Esophagus muscularis mucosa (tissue), 3 donors: Measurements from ENCODE around the gene OR1S2.

Experiments
- POLR2A ChIP-seq: fragments of 450-650 bp; IDR thresholded peaks from one replicate; pipeline ENCODE4 v1.6.1; 2017; ENCODE audit warnings: antibody characterized with exemption, moderate library complexity, mild to moderate bottlenecking, low read depth
- POLR2AphosphoS5 ChIP-seq, 2 donors: sonication (generic); formaldehyde crosslinking; IDR thresholded peaks; one replicate each; pipeline ENCODE4 v1.6.1; 2017; ENCODE audit warnings: antibody characterized with exemption in 2 of 2
- TF ChIP-seq, protein P1 (sequence below), 3 experiments: fragments of 200-600 bp in 2 of 3; fragments of 450-650 bp in 1 of 3; sonication (generic) in 2 of 3; IDR thresholded peaks; one replicate each; pipeline ENCODE4 v1.5.1; 2017 to 2019; ENCODE audit warnings: antibody characterized with exemption in 3 of 3, mild to moderate bottlenecking in 2 of 3, moderate library complexity in 1 of 3

DNA sequence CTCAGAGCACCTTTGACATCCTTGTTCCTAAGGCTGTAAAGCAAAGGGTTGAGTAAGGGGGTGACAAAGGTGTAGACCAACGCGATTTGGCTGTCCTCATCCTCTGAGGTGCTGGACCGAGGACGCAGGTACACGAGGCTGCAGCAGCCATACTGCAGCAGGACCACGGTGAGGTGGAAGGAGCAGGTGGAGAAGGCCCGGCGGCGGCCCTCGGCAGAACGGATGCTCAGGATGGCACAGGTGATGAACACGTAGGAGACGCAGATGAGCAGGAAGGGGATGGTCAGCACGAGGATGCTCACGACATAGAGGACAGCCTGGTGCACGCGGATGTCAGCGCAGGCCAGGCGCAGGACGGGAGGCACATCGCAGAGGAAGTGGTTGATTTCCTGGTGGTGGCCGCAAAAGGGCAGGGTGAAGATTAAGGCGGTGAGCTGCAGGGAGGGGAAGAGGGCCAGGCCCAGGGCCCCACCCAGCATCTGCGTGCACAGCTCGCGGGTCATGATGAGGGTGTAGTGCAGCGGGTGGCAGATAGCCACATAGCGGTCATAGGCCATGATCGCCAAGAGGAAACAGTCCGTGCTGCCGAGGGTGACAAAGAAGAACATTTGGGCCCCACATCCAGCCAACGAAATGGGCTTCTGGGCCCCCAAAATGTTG is 24.1 kb upstream of the OR1S2 start:
- TF ChIP-seq POLR2A (no peak), POLR2AphosphoS5 (IDR thresholded peaks at IDR 0.05) (no peak)
- TF ChIP-seq, protein P1, sequence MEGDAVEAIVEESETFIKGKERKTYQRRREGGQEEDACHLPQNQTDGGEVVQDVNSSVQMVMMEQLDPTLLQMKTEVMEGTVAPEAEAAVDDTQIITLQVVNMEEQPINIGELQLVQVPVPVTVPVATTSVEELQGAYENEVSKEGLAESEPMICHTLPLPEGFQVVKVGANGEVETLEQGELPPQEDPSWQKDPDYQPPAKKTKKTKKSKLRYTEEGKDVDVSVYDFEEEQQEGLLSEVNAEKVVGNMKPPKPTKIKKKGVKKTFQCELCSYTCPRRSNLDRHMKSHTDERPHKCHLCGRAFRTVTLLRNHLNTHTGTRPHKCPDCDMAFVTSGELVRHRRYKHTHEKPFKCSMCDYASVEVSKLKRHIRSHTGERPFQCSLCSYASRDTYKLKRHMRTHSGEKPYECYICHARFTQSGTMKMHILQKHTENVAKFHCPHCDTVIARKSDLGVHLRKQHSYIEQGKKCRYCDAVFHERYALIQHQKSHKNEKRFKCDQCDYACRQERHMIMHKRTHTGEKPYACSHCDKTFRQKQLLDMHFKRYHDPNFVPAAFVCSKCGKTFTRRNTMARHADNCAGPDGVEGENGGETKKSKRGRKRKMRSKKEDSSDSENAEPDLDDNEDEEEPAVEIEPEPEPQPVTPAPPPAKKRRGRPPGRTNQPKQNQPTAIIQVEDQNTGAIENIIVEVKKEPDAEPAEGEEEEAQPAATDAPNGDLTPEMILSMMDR (IDR thresholded peaks at IDR 0.05), result no peak
